IMR-90 (cell line): ENCODE measurements around the gene GRM8. TPM values are rescaled to one million over a fixed set of nuclear protein-coding genes. Genes with fewer than 3 reads are reported as not detected.

Source experiments
- ATAC-seq: fragments of 200-7000 bp; cut with Tn5 transposase; 2 replicates; pipeline ENCODE4 v1.9.1; 2020; ENCODE audit warnings: low read depth, mild to moderate bottlenecking, moderate library complexity
- BruUV-seq: library from RNA; stranded (reverse); fragments of 400-500 nt; replicated peaks from 2 replicates; lab custom pipeline; 2021; lab: Mats Ljungman, UMichigan
- CTCF ChIA-PET: fragments of 300-600 bp; formaldehyde crosslinking; extraction: SDS; loops from one replicate; lab custom pipeline; 2021; ENCODE audit warnings: antibody characterized with exemption; lab: Yijun Ruan, JAX
- POLR2A ChIA-PET: fragments of 300-600 bp; sonication (Branson Sonifier 250); formaldehyde crosslinking; loops from one replicate; lab custom pipeline; 2022; ENCODE audit warnings: antibody characterized with exemption; ENCODE audit not compliant: unreplicated experiment; lab: Charles Lee
- DNase-seq: peaks from one replicate; pipeline ENCODE4 v3.0.0; 2013
- H2AFZ ChIP-seq: replicated peaks from 2 replicates; pipeline ENCODE3; 2013; ENCODE audit warnings: low read length, mild to moderate bottlenecking; ENCODE audit not compliant: poor library complexity
- H2AK5ac ChIP-seq: 2 replicates; pipeline ENCODE4 v1.6.1; 2013; ENCODE audit warnings: low read depth, low read length, inconsistent platforms
- H2AK9ac ChIP-seq: replicated peaks from 2 replicates; pipeline ENCODE3; 2013; ENCODE audit warnings: mild to moderate bottlenecking, low read depth, low read length, moderate library complexity; ENCODE audit not compliant: poor library complexity
- H2BK120ac ChIP-seq: 2 replicates; pipeline ENCODE4 v1.6.1; 2013; ENCODE audit warnings: low read depth, low read length, inconsistent platforms
- H2BK15ac ChIP-seq: 3 replicates; pipeline ENCODE4 v1.6.1; 2013; ENCODE audit warnings: low read depth, low read length, inconsistent platforms
- H2BK20ac ChIP-seq: 2 replicates; pipeline ENCODE4 v1.6.1; 2013; ENCODE audit warnings: low read depth, mild to moderate bottlenecking, inconsistent platforms, low read length, moderate library complexity
- H2BK5ac ChIP-seq: 2 replicates; pipeline ENCODE4 v1.6.1; 2013; ENCODE audit warnings: mild to moderate bottlenecking, low read depth, low read length, inconsistent platforms; ENCODE audit not compliant: poor library complexity, severe bottlenecking
- H3K14ac ChIP-seq: replicated peaks from 2 replicates; pipeline ENCODE4 v1.6.1; 2013; ENCODE audit warnings: low read depth, low read length, inconsistent platforms
- H3K18ac ChIP-seq: 2 replicates; pipeline ENCODE4 v1.6.1; 2013; ENCODE audit warnings: low read depth, low read length, control low read depth
- H3K23ac ChIP-seq: 2 replicates; pipeline ENCODE4 v1.6.1; 2013; ENCODE audit warnings: low read depth, low read length, inconsistent platforms
- H3K27ac ChIP-seq: 2 replicates; pipeline ENCODE4 v1.5.1; 2013; ENCODE audit warnings: mild to moderate bottlenecking, control low read depth, low read length; ENCODE audit not compliant: insufficient read depth
- H3K27me3 ChIP-seq: 2 replicates; pipeline ENCODE4 v1.6.1; 2013; ENCODE audit warnings: low read length; ENCODE audit not compliant: control insufficient read depth, insufficient read depth
- H3K36me3 ChIP-seq: 2 replicates; pipeline ENCODE4 v1.6.1; 2013; ENCODE audit warnings: low read length, mixed read lengths; ENCODE audit not compliant: control insufficient read depth, insufficient read depth
- H3K4ac ChIP-seq: 2 replicates; pipeline ENCODE4 v1.6.1; 2013; ENCODE audit warnings: low read depth, low read length, inconsistent platforms
- H3K4me1 ChIP-seq: 2 replicates; pipeline ENCODE4 v1.6.1; 2013; ENCODE audit warnings: low read length, mixed read lengths; ENCODE audit not compliant: control insufficient read depth, insufficient read depth
- H3K4me2 ChIP-seq: 2 replicates; pipeline ENCODE4 v1.6.1; 2013; ENCODE audit warnings: low read depth, mild to moderate bottlenecking, control low read depth, low read length, moderate library complexity
- H3K4me3 ChIP-seq: 2 replicates; pipeline ENCODE4 v1.5.1; 2013; ENCODE audit warnings: low read depth, mild to moderate bottlenecking, control low read depth, low read length, moderate library complexity; ENCODE audit not compliant: insufficient read depth
- H3K56ac ChIP-seq: 2 replicates; pipeline ENCODE4 v1.6.1; 2013; ENCODE audit warnings: low read length, inconsistent platforms; ENCODE audit not compliant: insufficient read depth; ENCODE audit errors: extremely low read depth
- H3K79me1 ChIP-seq, 2 experiments: 2 replicates each; pipeline ENCODE4 v1.6.1; 2013; ENCODE audit warnings: low read length in 2 of 2, inconsistent platforms in 1 of 2, low read depth in 1 of 2
- H3K9ac ChIP-seq: 2 replicates; pipeline ENCODE4 v1.6.1; 2013; ENCODE audit warnings: low read depth, low read length, control low read depth
- H3K9me1 ChIP-seq: 2 replicates; pipeline ENCODE4 v1.6.1; 2013; ENCODE audit warnings: low read length, inconsistent platforms; ENCODE audit not compliant: insufficient read depth
- H3K9me3 ChIP-seq: 2 replicates; pipeline ENCODE4 v1.6.1; 2013; ENCODE audit warnings: low read length; ENCODE audit not compliant: control insufficient read depth, insufficient read depth
- H4K20me1 ChIP-seq: 2 replicates; pipeline ENCODE4 v1.6.1; 2013; ENCODE audit warnings: low read length, inconsistent platforms; ENCODE audit not compliant: insufficient read depth
- H4K5ac ChIP-seq: 2 replicates; pipeline ENCODE4 v1.6.1; 2013; ENCODE audit warnings: mild to moderate bottlenecking, low read depth, low read length, control low read depth
- H4K8ac ChIP-seq, 2 experiments: 2 replicates each; pipeline ENCODE4 v1.6.1; 2013; ENCODE audit warnings: low read depth in 2 of 2, low read length in 2 of 2, control low read depth in 1 of 2, inconsistent platforms in 1 of 2
- H4K91ac ChIP-seq: 2 replicates; pipeline ENCODE4 v1.6.1; 2013; ENCODE audit warnings: low read depth, low read length, inconsistent platforms; ENCODE audit not compliant: insufficient read depth
- BHLHE40 ChIP-seq: fragments of 150-350 bp; IDR thresholded peaks from 2 replicates; pipeline ENCODE4 v1.6.1; 2016; ENCODE audit warnings: mild to moderate bottlenecking, low read depth, low read length
- CEBPB ChIP-seq: IDR thresholded peaks from 2 replicates; pipeline ENCODE4 v1.6.1; 2012; ENCODE audit warnings: low read depth, low read length, improper control_type of control experiment
- CHD1 ChIP-seq: IDR thresholded peaks from 2 replicates; pipeline ENCODE4 v1.6.1; 2012; ENCODE audit warnings: low read depth, low read length, improper control_type of control experiment
- FOS ChIP-seq: fragments of 150-350 bp; IDR thresholded peaks from 2 replicates; pipeline ENCODE4 v1.6.1; 2016; ENCODE audit warnings: low read depth, low read length
- MAFK ChIP-seq: IDR thresholded peaks from 2 replicates; pipeline ENCODE4 v1.6.1; 2012; ENCODE audit warnings: low read depth, low read length, improper control_type of control experiment
- MAZ ChIP-seq: IDR thresholded peaks from 2 replicates; pipeline ENCODE4 v1.6.1; 2012; ENCODE audit warnings: low read depth, mild to moderate bottlenecking, low read length, improper control_type of control experiment, moderate library complexity, borderline replicate concordance
- MXI1 ChIP-seq: IDR thresholded peaks from 2 replicates; pipeline ENCODE4 v1.6.1; 2012; ENCODE audit warnings: low read depth, mild to moderate bottlenecking, low read length, moderate library complexity, borderline replicate concordance
- NFE2L2 ChIP-seq: fragments of 150-350 bp; IDR thresholded peaks from 2 replicates; pipeline ENCODE4 v1.6.1; 2016; ENCODE audit warnings: low read depth, mild to moderate bottlenecking, low read length
- POLR2A ChIP-seq: IDR thresholded peaks from 2 replicates; pipeline ENCODE4 v1.6.1; 2012; ENCODE audit warnings: mild to moderate bottlenecking, low read depth, low read length
- RAD21 ChIP-seq: IDR thresholded peaks from 2 replicates; pipeline ENCODE4 v1.6.1; 2012; ENCODE audit warnings: low read length, improper control_type of control experiment
- RCOR1 ChIP-seq: IDR thresholded peaks from 2 replicates; pipeline ENCODE4 v1.6.1; 2012; ENCODE audit warnings: mild to moderate bottlenecking, low read length, improper control_type of control experiment; ENCODE audit not compliant: insufficient replicate concordance
- RFX5 ChIP-seq: IDR thresholded peaks from 2 replicates; pipeline ENCODE4 v1.8.0; 2012; ENCODE audit warnings: low read depth, mild to moderate bottlenecking, low read length, moderate library complexity
- SMC3 ChIP-seq: fragments of 150-350 bp; IDR thresholded peaks from 2 replicates; pipeline ENCODE4 v1.6.1; 2016; ENCODE audit warnings: low read depth, mild to moderate bottlenecking, antibody characterized with exemption, low read length, moderate library complexity
- WGBS, 2 experiments: methylation state at CpG; one replicate each; pipeline versions ENCODE4 v1.1.5 to v1.1.7; 2013; ENCODE audit warnings: missing lambda C conversion rate in 2 of 2; ENCODE audit not compliant: insufficient read length in 1 of 2; ENCODE audit errors: extremely low coverage in 2 of 2; 5-methylcytosine and 5-hydroxymethylcytosine counted together
- dilution Hi-C: fragments of 300-500 bp; cut with HindIII; formaldehyde crosslinking; loops from one replicate; pipeline ENCODE4 v1.14.3; 2018; ENCODE audit warnings: low sequenced_read_pairs; ENCODE audit not compliant: unreplicated experiment
- in situ Hi-C: fragments of 300-500 bp; cut with MboI; formaldehyde crosslinking; loops from 3 replicates; pipeline ENCODE4 v1.14.3; 2019; ENCODE audit warnings: low sequenced_read_pairs, inconsistent platforms, mixed read lengths
- intact Hi-C: fragments of 100-400 bp; cut with micrococcal nuclease; formaldehyde crosslinking; loops from 2 replicates; pipeline ENCODE4 v1.10.0; 2022
- polyA plus RNA-seq, 3 experiments: library from polyadenylated mRNA; depleted of rRNA; stranded (reverse); fragments of >200 nt; gene quantifications; 2 replicates each; pipeline ENCODE4 v1.2.3, GENCODE V29; 2012; ENCODE audit warnings: low replicate concordance in 1 of 3
- total RNA-seq: library from RNA; depleted of rRNA; stranded (reverse); fragments of >200 nt; gene quantifications from 2 replicates; pipeline ENCODE4 v1.2.3, GENCODE V29; 2012
- TF ChIP-seq, protein P1 (sequence below): conservative IDR thresholded peaks from 2 replicates; pipeline ENCODE4 v1.5.1; 2012; ENCODE audit warnings: mild to moderate bottlenecking, low read depth, low read length, improper control_type of control experiment
- TF ChIP-seq, protein P2 (sequence below): fragments of 150-350 bp; IDR thresholded peaks from 2 replicates; pipeline ENCODE4 v1.6.1; 2017; ENCODE audit warnings: mild to moderate bottlenecking, antibody characterized with exemption, low read length, low read depth
- TF ChIP-seq, protein P3 (sequence below): fragments of 150-350 bp; IDR thresholded peaks from 2 replicates; pipeline ENCODE4 v1.6.1; 2016; ENCODE audit warnings: low read depth, mild to moderate bottlenecking, low read length, moderate library complexity, borderline replicate concordance

The GRM8 gene
- total and polyA plus RNA-seq, 2 of the 4 experiments (the other 2 are of a cell fraction), result not detected

- Histone ChIP-seq H3K4me1 (no peaks in the 10 kb centered on the region), H2AK5ac (no peak overlapping the region), H4K91ac (no peak overlapping the region), H3K9ac (no peak overlapping the region), H2BK5ac (no peak overlapping the region), H3K36me3 (no peaks in the 10 kb centered on the region), H2BK15ac (no peak overlapping the region), H3K56ac (no peak overlapping the region), H3K79me1 (no peaks in the 10 kb centered on the region), H2AFZ (no peak overlapping the region), H3K14ac (no peak overlapping the region), H4K8ac (no peak overlapping the region), H3K4ac (no peak overlapping the region), H3K4me3 (no peak overlapping the region), H3K9me1 (no peaks in the 10 kb centered on the region), H2BK120ac (no peak overlapping the region), H3K18ac (no peak overlapping the region), H4K20me1 (no peaks in the 10 kb centered on the region), H3K27me3 (no peaks in the 10 kb centered on the region), H3K23ac (no peak overlapping the region), H3K27ac (no peak overlapping the region), H3K4me2 (no peak overlapping the region), H4K5ac (no peak overlapping the region), H2BK20ac (no peak overlapping the region), H2AK9ac (no peak overlapping the region), H3K9me3 (peaks cover 11% of the 10 kb centered on the region)
- CTCF ChIA-PET, result no interaction called here
- POLR2A ChIA-PET, result no interaction called here
- WGBS, 2 experiments, result no CpG with 5 or more reads among the region's 3 CpGs
- ATAC-seq (no peak), DNase-seq (no peak)
- no TSS peak for BruUV-seq
- intact Hi-C loops, result no loop called here
- dilution Hi-C loops, result no loop called here
- TF ChIP-seq RCOR1 (no peak), RFX5 (no peak), NFE2L2 (no peak), POLR2A (no peak), RAD21 (no peak), SMC3 (no peak), FOS (no peak), BHLHE40 (no peak), CEBPB (no peak), CHD1 (no peak), MAFK (no peak), MAZ (no peak), MXI1 (no peak)
- TF ChIP-seq, protein P1, sequence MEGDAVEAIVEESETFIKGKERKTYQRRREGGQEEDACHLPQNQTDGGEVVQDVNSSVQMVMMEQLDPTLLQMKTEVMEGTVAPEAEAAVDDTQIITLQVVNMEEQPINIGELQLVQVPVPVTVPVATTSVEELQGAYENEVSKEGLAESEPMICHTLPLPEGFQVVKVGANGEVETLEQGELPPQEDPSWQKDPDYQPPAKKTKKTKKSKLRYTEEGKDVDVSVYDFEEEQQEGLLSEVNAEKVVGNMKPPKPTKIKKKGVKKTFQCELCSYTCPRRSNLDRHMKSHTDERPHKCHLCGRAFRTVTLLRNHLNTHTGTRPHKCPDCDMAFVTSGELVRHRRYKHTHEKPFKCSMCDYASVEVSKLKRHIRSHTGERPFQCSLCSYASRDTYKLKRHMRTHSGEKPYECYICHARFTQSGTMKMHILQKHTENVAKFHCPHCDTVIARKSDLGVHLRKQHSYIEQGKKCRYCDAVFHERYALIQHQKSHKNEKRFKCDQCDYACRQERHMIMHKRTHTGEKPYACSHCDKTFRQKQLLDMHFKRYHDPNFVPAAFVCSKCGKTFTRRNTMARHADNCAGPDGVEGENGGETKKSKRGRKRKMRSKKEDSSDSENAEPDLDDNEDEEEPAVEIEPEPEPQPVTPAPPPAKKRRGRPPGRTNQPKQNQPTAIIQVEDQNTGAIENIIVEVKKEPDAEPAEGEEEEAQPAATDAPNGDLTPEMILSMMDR, result no peak
- TF ChIP-seq, protein P2, sequence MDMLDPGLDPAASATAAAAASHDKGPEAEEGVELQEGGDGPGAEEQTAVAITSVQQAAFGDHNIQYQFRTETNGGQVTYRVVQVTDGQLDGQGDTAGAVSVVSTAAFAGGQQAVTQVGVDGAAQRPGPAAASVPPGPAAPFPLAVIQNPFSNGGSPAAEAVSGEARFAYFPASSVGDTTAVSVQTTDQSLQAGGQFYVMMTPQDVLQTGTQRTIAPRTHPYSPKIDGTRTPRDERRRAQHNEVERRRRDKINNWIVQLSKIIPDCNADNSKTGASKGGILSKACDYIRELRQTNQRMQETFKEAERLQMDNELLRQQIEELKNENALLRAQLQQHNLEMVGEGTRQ, result no peak
- TF ChIP-seq, protein P3, sequence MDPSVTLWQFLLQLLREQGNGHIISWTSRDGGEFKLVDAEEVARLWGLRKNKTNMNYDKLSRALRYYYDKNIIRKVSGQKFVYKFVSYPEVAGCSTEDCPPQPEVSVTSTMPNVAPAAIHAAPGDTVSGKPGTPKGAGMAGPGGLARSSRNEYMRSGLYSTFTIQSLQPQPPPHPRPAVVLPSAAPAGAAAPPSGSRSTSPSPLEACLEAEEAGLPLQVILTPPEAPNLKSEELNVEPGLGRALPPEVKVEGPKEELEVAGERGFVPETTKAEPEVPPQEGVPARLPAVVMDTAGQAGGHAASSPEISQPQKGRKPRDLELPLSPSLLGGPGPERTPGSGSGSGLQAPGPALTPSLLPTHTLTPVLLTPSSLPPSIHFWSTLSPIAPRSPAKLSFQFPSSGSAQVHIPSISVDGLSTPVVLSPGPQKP, result no peak
- in situ Hi-C loops, result no loop called here
Observed at GRCh38 chr7:127066974-127067373, 185.8 kb downstream of the GRM8 start.
